Measurements from ENCODE around the gene GPATCH4.

Gene GPATCH4

DNA sequence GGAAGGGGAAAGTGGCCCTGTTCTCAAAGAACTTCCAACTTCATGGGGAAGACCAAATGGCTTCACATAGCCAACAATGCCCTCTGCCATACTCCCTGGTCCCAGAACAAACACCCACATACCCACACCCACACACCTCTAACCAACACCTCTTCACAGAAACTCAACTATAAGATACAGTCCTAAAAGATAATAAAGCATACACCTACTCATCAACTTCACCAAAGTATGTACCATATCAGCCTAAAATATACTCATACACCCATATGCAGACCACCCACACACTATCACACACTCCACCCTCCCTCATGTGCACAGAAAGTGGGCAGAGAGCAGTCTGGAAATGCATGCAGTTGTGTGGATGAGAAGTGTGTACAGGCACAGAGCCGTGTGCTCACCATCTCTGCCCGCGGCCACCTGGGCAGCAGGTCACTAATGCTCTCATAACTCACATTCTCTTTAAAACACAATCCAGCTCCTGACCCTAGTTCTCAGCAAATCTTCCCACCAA lies 56.6 kb downstream of the GPATCH4 start:
- DNase-seq = no peak

Data from CD4-positive, alpha-beta T cell treated with Interleukin-6 for 4 hours (primary cell).